Neural cell (in vitro differentiated cells): ENCODE results near the gene ZNF253. TPM values are rescaled to one million over a fixed set of nuclear protein-coding genes. Genes with fewer than 3 reads are reported as not detected.
A peak's percentile ranks its signal among the peaks of the same experiment; 100 is the strongest.

Source experiments
- H2AFZ ChIP-seq: fragments of 200-600, 300-800 bp; sonication (generic), shearing (Covaris generic); 2 replicates; pipeline ENCODE4 v1.6.0; 2014; ENCODE audit warnings: low read depth, mild to moderate bottlenecking, antibody characterized with exemption, low read length, moderate library complexity
- H3F3A ChIP-seq: fragments of 200-600 bp; shearing (Covaris generic); 2 replicates; pipeline ENCODE4 v1.6.1; 2016; ENCODE audit warnings: mild to moderate bottlenecking, moderate library complexity, mixed read lengths, antibody characterized with exemption, low read length; ENCODE audit not compliant: insufficient read depth, poor library complexity, severe bottlenecking
- H3K27ac ChIP-seq: fragments of 200-600, 300-800 bp; sonication (generic), shearing (Covaris generic); 2 replicates; pipeline ENCODE4 v1.5.1; 2014; ENCODE audit warnings: mild to moderate bottlenecking, low read length, moderate library complexity
- H3K27me3 ChIP-seq: fragments of 300-800, 200-600 bp; sonication (generic), shearing (Covaris generic); 2 replicates; pipeline ENCODE4 v1.6.0; 2014; ENCODE audit warnings: mild to moderate bottlenecking, low read depth, low read length, moderate library complexity; ENCODE audit not compliant: insufficient read depth
- H3K36me3 ChIP-seq: fragments of 300-800, 200-600 bp; sonication (generic), shearing (Covaris generic); 2 replicates; pipeline ENCODE4 v1.5.1; 2014; ENCODE audit warnings: mild to moderate bottlenecking, antibody characterized with exemption, low read length, moderate library complexity; ENCODE audit not compliant: insufficient read depth
- H3K4me2 ChIP-seq: fragments of 300-800, 200-600 bp; sonication (generic), shearing (Covaris generic); 2 replicates; pipeline ENCODE4 v1.6.0; 2014; ENCODE audit warnings: mild to moderate bottlenecking, low read length
- H3K4me3 ChIP-seq: fragments of 300-800, 200-600 bp; sonication (generic), shearing (Covaris generic); 2 replicates; pipeline ENCODE4 v1.5.1; 2014; ENCODE audit warnings: mild to moderate bottlenecking, low read length, moderate library complexity
- H3K79me2 ChIP-seq: fragments of 200-600 bp; shearing (Covaris generic); replicated peaks from 2 replicates; pipeline ENCODE4 v1.6.0; 2014; ENCODE audit warnings: mild to moderate bottlenecking, low read length, moderate library complexity; ENCODE audit not compliant: insufficient read depth
- H3K9ac ChIP-seq: fragments of 300-800, 200-600 bp; sonication (generic), shearing (Covaris generic); 2 replicates; pipeline ENCODE4 v1.6.1; 2016; ENCODE audit warnings: mild to moderate bottlenecking, low read length, mixed read lengths
- H3K9me2 ChIP-seq: fragments of 200-600 bp; shearing (Covaris generic); 2 replicates; pipeline ENCODE4 v1.6.1; 2016; ENCODE audit warnings: mild to moderate bottlenecking, low read length, mixed read lengths; ENCODE audit not compliant: insufficient read depth
- H3K9me3 ChIP-seq: fragments of 200-600, 300-800 bp; sonication (generic), shearing (Covaris generic); 2 replicates; pipeline ENCODE4 v1.6.1; 2016; ENCODE audit warnings: mild to moderate bottlenecking, mixed run types, low read length, moderate library complexity, mixed read lengths
- H4K20me1 ChIP-seq: fragments of 200-600 bp; shearing (Covaris generic); 2 replicates; pipeline ENCODE4 v1.6.1; 2016; ENCODE audit warnings: mild to moderate bottlenecking, mixed run types; ENCODE audit not compliant: insufficient read depth
- EP300 ChIP-seq: fragments of 450-650 bp; conservative IDR thresholded peaks from 2 replicates; pipeline ENCODE4 v1.6.1; 2014; ENCODE audit warnings: antibody characterized with exemption, mild to moderate bottlenecking, moderate library complexity; ENCODE audit not compliant: poor library complexity, severe bottlenecking
- EZH2 ChIP-seq: fragments of 200-600, 300-800 bp; shearing (Covaris generic), sonication (generic); IDR thresholded peaks from 2 replicates; pipeline ENCODE4 v1.6.1; 2014; ENCODE audit warnings: antibody characterized with exemption, low read length, borderline replicate concordance, mild to moderate bottlenecking; ENCODE audit not compliant: insufficient read depth, poor library complexity, severe bottlenecking
- MXI1 ChIP-seq: fragments of 450-650 bp; conservative IDR thresholded peaks from 2 replicates; pipeline ENCODE4 v1.6.1; 2014; ENCODE audit warnings: antibody characterized with exemption, mild to moderate bottlenecking; ENCODE audit not compliant: poor library complexity, severe bottlenecking
- POLR2AphosphoS5 ChIP-seq: IDR thresholded peaks from 2 replicates; pipeline ENCODE4 v1.6.1; 2012
- RAD21 ChIP-seq: fragments of 450-650 bp; conservative IDR thresholded peaks from 2 replicates; pipeline ENCODE4 v1.6.1; 2014; ENCODE audit warnings: antibody characterized with exemption, mild to moderate bottlenecking, moderate library complexity
- SMC3 ChIP-seq: fragments of 450-650 bp; conservative IDR thresholded peaks from 2 replicates; pipeline ENCODE4 v1.6.1; 2014; ENCODE audit warnings: antibody characterized with exemption, mild to moderate bottlenecking, moderate library complexity; ENCODE audit not compliant: poor library complexity
- TAF1 ChIP-seq: IDR thresholded peaks from 2 replicates; pipeline ENCODE4 v1.6.1; 2012; ENCODE audit warnings: low read depth
- polyA minus RNA-seq: library from RNA; depleted of rRNA, polyadenylated mRNA; stranded (reverse); fragments of >200 nt; gene quantifications from 2 replicates; pipeline ENCODE4 v1.2.3, GENCODE V29; 2014
- polyA plus RNA-seq: library from polyadenylated mRNA; depleted of rRNA; stranded (reverse); fragments of >200 nt; gene quantifications from 2 replicates; pipeline ENCODE4 v1.2.3, GENCODE V29; 2014
- TF ChIP-seq, protein P1 (sequence below): fragments of 450-650 bp; IDR thresholded peaks from 2 replicates; pipeline ENCODE4 v1.5.1; 2014; ENCODE audit warnings: antibody characterized with exemption, mild to moderate bottlenecking, moderate library complexity; ENCODE audit not compliant: poor library complexity, severe bottlenecking
- TF ChIP-seq, protein P2 (sequence below): IDR thresholded peaks from 2 replicates; pipeline ENCODE4 v1.6.1; 2012; ENCODE audit warnings: borderline replicate concordance

ZNF253 gene
- polyA plus RNA-seq, result 25.9 and 26.7 TPM in 2 replicates
- polyA minus RNA-seq, result 79.6 and 86.5 TPM in 2 replicates

DNA sequence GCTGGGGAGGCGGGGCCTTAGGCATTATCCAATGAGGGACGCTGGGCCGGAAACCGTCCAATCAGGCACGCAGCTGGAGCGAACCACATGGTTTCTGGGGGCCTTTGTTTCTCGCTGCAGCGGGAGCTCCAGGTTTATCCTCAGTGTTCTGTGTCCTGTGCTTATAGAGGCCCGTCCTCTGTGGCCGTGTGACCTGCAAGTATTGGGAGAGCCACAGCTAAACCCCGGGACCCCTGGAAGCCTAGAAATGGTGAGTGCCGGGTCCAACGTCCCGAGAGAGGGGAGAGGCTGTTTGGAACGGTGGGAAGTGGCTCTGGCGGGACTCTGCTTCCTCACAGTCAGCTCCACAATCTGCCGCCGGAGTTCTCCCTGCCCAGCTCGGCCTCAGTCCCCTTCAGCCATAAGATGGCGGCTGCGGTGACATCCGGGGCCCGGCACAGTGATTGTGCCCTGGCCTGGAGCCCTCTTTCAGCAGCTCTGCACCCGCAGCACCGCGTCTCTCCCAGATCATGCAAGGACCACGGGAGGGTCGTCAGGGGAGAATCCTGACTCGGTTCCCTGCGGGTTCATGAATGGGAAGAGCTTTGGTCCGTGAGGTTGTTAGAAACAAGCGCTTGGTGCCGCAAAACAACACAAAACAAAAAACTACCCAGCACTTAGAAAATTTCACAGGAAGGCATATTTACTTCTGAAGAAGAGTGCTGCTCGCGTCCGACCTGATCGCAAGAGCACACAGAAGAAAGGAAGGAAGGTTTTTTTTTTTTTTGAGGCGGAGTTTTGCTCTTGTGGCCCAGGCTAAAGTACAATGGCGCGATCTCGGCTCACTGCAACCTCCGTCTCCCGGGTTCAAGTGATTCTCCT, at the start of gene ZNF253:
Gene ZNF253, plus strand, starts transcription at position 133 of the 861 bp plus-strand sequence. Its CDS starts 115 bp downstream, at position 248.
- H2AFZ ChIP-seq, result peak within 1 kb of the TSS; percentile 99
- no peaks in the 10 kb centered on the region for H3F3A ChIP-seq
- peak within 1 kb of the TSS; percentile 96 for H3K9ac ChIP-seq
- peak; percentile 98 for TF ChIP-seq TAF1
- TF ChIP-seq EP300, result peak; percentile 86
- TF ChIP-seq RAD21, result peak; percentile 31
- TF ChIP-seq SMC3, result no peak
- TF ChIP-seq, protein P1, sequence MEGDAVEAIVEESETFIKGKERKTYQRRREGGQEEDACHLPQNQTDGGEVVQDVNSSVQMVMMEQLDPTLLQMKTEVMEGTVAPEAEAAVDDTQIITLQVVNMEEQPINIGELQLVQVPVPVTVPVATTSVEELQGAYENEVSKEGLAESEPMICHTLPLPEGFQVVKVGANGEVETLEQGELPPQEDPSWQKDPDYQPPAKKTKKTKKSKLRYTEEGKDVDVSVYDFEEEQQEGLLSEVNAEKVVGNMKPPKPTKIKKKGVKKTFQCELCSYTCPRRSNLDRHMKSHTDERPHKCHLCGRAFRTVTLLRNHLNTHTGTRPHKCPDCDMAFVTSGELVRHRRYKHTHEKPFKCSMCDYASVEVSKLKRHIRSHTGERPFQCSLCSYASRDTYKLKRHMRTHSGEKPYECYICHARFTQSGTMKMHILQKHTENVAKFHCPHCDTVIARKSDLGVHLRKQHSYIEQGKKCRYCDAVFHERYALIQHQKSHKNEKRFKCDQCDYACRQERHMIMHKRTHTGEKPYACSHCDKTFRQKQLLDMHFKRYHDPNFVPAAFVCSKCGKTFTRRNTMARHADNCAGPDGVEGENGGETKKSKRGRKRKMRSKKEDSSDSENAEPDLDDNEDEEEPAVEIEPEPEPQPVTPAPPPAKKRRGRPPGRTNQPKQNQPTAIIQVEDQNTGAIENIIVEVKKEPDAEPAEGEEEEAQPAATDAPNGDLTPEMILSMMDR, result no peak
- peak; percentile 100 for TF ChIP-seq POLR2AphosphoS5
- TF ChIP-seq EZH2, result no peak
- TF ChIP-seq MXI1, result peak; percentile 78
- TF ChIP-seq, protein P2, sequence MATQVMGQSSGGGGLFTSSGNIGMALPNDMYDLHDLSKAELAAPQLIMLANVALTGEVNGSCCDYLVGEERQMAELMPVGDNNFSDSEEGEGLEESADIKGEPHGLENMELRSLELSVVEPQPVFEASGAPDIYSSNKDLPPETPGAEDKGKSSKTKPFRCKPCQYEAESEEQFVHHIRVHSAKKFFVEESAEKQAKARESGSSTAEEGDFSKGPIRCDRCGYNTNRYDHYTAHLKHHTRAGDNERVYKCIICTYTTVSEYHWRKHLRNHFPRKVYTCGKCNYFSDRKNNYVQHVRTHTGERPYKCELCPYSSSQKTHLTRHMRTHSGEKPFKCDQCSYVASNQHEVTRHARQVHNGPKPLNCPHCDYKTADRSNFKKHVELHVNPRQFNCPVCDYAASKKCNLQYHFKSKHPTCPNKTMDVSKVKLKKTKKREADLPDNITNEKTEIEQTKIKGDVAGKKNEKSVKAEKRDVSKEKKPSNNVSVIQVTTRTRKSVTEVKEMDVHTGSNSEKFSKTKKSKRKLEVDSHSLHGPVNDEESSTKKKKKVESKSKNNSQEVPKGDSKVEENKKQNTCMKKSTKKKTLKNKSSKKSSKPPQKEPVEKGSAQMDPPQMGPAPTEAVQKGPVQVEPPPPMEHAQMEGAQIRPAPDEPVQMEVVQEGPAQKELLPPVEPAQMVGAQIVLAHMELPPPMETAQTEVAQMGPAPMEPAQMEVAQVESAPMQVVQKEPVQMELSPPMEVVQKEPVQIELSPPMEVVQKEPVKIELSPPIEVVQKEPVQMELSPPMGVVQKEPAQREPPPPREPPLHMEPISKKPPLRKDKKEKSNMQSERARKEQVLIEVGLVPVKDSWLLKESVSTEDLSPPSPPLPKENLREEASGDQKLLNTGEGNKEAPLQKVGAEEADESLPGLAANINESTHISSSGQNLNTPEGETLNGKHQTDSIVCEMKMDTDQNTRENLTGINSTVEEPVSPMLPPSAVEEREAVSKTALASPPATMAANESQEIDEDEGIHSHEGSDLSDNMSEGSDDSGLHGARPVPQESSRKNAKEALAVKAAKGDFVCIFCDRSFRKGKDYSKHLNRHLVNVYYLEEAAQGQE, result peak; percentile 98
- no peaks in the 10 kb centered on the region for H3K27me3 ChIP-seq
- H3K4me3 ChIP-seq, result peak within 1 kb of the TSS; percentile 87
- no peaks in the 10 kb centered on the region for H4K20me1 ChIP-seq
- peaks cover 46% of the 10 kb centered on the region for H3K79me2 ChIP-seq
- H3K4me2 ChIP-seq, result peak within 1 kb of the TSS; percentile 92
- no peaks in the 10 kb centered on the region for H3K9me2 ChIP-seq
- H3K27ac ChIP-seq, result peak within 1 kb of the TSS; percentile 98
- H3K36me3 ChIP-seq, result no peaks in the 10 kb centered on the region
- no peaks in the 10 kb centered on the region for H3K9me3 ChIP-seq

DNA sequence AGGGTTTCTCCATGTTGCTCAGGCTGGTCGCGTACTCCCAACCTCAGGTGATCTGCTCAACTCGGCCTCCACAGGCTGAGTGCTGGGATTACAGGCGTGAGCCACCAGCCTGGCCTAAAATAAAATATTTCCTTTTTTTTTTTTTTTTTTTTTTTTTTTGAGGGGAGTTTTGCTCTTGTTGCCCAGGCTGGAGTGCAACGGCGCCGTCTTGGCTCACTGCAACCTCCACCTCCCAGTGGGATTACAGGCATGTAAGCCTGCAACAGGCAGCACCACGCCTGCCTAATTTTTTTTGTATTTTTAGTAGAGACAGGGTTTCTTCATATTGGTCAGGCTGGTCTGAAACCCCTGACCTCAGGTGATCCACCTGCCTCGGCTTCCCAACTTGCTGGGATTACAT, 49.0 kb upstream of the ZNF253 start:
- no peak overlapping the region for H3K27ac ChIP-seq
- H3K4me3 ChIP-seq, result no peak overlapping the region
- peaks cover 9% of the 10 kb centered on the region for H3K36me3 ChIP-seq
- H4K20me1 ChIP-seq, result no peaks in the 10 kb centered on the region
- no peaks in the 10 kb centered on the region for H3K27me3 ChIP-seq
- H3K9me3 ChIP-seq, result peaks cover 9% of the 10 kb centered on the region
- peaks cover 4% of the 10 kb centered on the region for H3F3A ChIP-seq
- H3K4me2 ChIP-seq, result no peak overlapping the region
- H3K9me2 ChIP-seq, result no peaks in the 10 kb centered on the region
- TF ChIP-seq, protein P1, result no peak
- TF ChIP-seq, protein P2, result no peak
- no peak for TF ChIP-seq MXI1
- no peak for TF ChIP-seq POLR2AphosphoS5
- TF ChIP-seq EP300, result no peak
- no peak for TF ChIP-seq TAF1
- TF ChIP-seq RAD21, result no peak
- TF ChIP-seq SMC3, result no peak
- no peak for TF ChIP-seq EZH2
- H3K9ac ChIP-seq, result no peak overlapping the region
- H3K79me2 ChIP-seq, result peaks cover 71% of the 10 kb centered on the region
- H2AFZ ChIP-seq, result no peak overlapping the region
